ENCODE measurements around the gene TMEM60.
A peak's percentile ranks its signal among the peaks of the same experiment; 100 is the strongest.

TMEM60 gene

GRCh38 chr7:77782383-77782782 is 15.9 kb downstream of the TMEM60 start:
- FAIRE-seq (no peak), DNase-seq (ENCODE audit: insufficient read length, low spot score) (no peak)

DNA sequence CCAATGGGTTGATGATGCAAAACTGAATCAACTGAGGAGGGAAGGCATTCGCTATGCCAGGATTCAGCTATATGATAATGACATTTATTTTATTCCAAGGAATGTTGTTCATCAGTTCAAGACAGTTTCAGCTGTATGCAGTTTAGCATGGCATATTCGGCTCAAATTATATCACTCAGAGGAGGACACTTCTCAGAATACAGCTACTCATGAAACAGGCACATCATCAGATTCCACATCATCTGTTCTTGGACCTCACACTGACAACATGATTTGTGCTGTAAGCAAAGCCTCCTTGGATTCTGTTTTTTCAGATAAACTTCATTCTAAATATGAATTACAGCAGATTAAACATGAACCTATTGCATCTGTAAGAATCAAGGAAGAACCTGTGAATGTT is 19.7 kb downstream of the TMEM60 start:
- FAIRE-seq (no peak), DNase-seq (ENCODE audit: insufficient read length, low spot score) (no peak)

DNA sequence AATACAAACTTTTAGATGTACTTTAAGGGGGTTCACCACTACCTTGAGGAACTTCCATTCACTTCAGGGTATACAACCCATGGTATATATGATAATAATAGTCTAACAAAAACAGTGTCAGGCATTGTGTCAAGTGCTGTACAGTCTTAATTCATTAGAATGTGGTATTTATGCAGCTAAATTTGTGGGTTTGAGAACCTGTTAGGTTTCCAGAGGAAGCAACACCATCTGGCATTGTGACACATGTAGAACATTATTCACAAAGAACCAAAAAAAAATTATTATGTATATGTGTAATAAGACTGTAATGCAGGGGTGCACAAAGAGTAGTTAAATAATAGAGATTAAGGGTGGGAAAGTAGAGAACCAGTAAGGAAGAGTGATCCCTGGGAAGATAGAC is 26.3 kb downstream of the TMEM60 start:
- FAIRE-seq (no peak), DNase-seq (ENCODE audit: insufficient read length, low spot score) (no peak)

GRCh38 chr7:77770316-77770715 is 27.9 kb downstream of the TMEM60 start:
- no peak for FAIRE-seq
- no peak for DNase-seq (ENCODE audit: insufficient read length, low spot score)

GRCh38 chr7:77766801-77767605 is 31.2 kb downstream of the TMEM60 start:
- DNase-seq (ENCODE audit: insufficient read length, low spot score): no peak
- no peak for FAIRE-seq

GRCh38 chr7:77765906-77766800 is 32.1 kb downstream of the TMEM60 start:
- DNase-seq (ENCODE audit: insufficient read length, low spot score) (no peak), FAIRE-seq (no peak)

DNA sequence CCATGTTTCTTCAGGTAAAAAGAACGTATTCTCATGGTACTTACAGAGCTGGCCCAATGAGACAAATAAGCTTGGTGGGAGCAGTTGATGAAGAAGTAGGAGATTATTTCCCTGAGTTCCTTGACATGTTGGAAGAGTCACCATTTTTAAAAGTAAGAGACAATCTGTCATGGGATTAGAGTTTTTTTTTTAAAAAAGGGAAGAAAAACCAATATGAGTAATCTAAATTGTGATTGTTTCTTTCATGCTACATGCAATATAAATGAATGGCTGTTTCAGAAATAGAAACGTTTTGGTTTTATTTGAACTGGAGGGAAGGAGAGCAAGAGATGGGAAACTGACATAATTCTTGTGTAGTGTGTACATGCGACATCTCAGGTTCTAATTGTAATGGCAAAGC is 32.8 kb downstream of the TMEM60 start:
- DNase-seq (ENCODE audit: insufficient read length, low spot score) (no peak), FAIRE-seq (no peak)

- DNase-seq (ENCODE audit: insufficient read length, low spot score): no peak
- FAIRE-seq: no peak
These were observed 37.3 kb downstream of the TMEM60 start for GRCh38 chr7:77760809-77761453.

DNA sequence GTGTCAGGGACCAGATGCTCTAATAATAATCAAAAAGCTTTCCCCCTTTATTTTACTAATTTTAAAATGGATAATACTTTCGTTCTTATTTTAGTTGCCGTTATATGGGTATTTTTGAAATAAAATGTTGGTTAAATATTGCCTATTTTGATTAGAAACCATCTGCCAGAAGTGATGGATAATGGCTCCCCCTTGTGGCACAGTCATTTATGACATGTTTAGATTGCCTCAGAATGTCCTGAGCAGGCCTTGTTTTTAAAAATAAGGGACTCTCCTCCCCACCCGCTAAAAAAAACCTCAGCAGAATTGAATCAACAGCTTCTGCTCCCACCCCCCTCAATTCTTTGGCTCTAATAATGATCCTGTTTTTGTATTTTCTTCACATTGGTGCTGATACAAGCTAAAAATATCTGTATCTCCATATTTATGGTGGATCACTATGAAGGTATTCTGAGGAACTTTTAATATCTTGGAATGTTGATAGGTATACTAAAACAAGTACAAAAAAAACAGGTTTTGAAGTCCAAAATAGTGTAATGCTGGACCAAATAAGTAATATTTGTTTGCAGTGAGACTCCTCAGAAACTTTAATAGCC is 38.8 kb downstream of the TMEM60 start:
- FAIRE-seq (no peak), DNase-seq (ENCODE audit: insufficient read length, low spot score) (peak; percentile 18)

DNA sequence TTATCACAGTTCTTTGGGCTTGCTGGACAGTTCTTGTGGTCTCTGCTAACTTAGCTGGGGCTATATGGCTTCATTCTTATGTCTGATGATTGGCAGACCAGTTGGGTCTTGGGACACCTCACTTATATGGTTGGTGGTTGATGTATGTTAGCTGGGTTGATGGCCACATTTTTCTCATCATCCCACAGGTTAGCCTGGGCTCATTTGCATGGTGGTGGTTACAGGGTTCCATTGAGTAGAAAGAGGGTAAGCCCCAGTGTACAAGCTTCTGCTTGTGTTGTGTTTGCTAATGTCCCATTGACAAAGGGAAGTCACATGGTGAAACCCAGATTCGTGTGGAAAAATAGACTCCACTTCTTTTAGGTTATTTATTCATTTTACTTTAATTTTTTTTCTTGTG is 40.6 kb downstream of the TMEM60 start:
- FAIRE-seq: no peak
- no peak for DNase-seq (ENCODE audit: insufficient read length, low spot score)

DNA sequence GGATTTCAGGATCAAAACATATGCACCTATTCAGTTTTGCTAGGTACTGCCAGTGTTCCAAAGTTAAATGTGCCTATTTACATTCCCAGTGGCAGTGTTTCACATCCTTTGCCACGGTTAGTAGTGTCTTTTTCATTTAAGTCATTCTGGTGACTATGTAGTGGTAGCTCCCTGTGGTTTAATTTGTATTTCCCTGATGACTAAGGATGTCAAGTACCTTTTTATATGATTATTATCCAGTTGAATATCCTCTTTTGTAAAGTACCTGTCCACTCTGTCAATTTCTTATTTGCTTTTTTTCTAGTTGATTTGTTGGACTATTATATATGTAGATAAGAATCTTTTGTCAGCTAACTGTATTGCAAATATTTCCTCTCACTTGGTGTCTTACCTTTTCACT is 45.1 kb downstream of the TMEM60 start:
- no peak for DNase-seq (ENCODE audit: insufficient read length, low spot score)
- FAIRE-seq: no peak

- DNase-seq (ENCODE audit: insufficient read length, low spot score) (no peak), FAIRE-seq (no peak)
These were observed 46.2 kb downstream of the TMEM60 start for GRCh38 chr7:77752016-77752415.

GRCh38 chr7:77747718-77748117 is 50.5 kb downstream of the TMEM60 start:
- DNase-seq (ENCODE audit: insufficient read length, low spot score): no peak
- FAIRE-seq: no peak

DNA sequence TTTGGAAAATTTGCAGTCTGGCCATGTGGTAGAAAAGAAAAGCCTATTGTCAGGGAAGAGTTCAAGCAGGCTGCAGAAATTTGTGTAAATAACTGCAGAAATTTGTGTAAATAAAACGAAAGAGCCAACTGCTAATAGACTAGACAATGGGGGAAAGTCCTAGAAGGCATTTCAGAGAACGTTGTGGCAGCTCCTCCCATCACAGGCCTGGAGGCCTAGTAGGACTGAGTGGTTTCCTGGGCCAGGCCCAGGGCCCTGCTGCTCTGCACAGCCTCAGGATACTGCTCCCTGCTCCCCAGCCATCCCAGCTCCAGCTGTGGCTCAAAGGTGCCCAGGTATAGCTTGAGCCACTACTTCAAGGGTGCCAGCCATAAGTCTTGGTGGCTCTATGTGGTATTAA is 51.1 kb downstream of the TMEM60 start:
- FAIRE-seq: no peak
- no peak for DNase-seq (ENCODE audit: insufficient read length, low spot score)

- no peak for FAIRE-seq
- no peak for DNase-seq (ENCODE audit: insufficient read length, low spot score)
These were observed 51.4 kb downstream of the TMEM60 start for GRCh38 chr7:77746824-77747165.

DNA sequence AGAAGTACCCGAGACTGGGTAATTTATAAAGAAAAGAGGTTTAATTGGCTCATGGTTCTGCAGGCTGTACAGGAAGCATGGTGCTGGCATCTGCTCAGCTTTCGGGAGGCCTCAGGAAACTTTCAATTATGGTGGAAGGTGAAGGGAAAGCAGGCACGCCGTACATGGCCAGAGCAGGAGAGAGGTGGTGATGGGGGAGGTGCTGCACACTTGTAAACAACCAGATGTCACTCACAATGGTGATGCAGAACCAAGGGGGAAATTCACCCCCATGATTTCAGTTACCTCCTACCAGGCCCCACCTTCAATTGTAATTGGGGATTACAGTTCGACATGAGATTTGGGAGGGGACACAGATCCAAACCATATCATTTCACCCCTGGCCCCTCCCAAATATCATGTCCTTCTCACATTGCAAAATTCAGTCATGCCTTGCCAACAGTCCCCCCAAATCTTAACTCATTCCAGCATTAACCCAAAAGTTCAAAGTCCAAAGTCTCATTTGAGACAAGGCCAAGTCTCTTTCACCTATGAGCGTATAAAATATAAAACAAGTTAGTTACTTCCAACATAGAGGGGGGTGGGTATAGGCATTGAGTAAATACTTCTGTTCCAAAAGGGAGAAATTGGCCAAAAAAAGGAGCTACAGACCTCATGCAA is 51.9 kb downstream of the TMEM60 start:
- FAIRE-seq (no peak), DNase-seq (ENCODE audit: insufficient read length, low spot score) (no peak)

- no peak for DNase-seq (ENCODE audit: insufficient read length, low spot score)
- no peak for FAIRE-seq
These were observed 52.5 kb downstream of the TMEM60 start for GRCh38 chr7:77745746-77746145.

All from HTR-8/SVneo (cell line).